Uterus (tissue), 4 donors: Measurements from ENCODE around the gene GRIP1. TPM values are rescaled to one million over a fixed set of nuclear protein-coding genes. Genes with fewer than 3 reads are reported as not detected.

Source experiments
- DNase-seq, 2 donors: peaks; one replicate each; pipeline ENCODE4 v3.0.0-alpha.2; 2019 to 2020
- H3K27ac ChIP-seq, 2 donors: fragments of 200-600 bp; sonication (generic); 1 replicate in 1 of 2; 2 replicates in 1 of 2; pipeline ENCODE4 v1.5.1; 2016 to 2018
- H3K27me3 ChIP-seq, 2 donors: fragments of 200-600 bp; sonication (generic); one replicate each; pipeline ENCODE4 v1.5.1; 2018 to 2019; ENCODE audit warnings: control low read depth in 1 of 2
- H3K36me3 ChIP-seq, 2 donors: fragments of 200-600 bp; sonication (generic); one replicate each; pipeline ENCODE4 v1.5.1; 2019; ENCODE audit warnings: control low read depth in 1 of 2
- H3K4me1 ChIP-seq, 2 donors: fragments of 200-600 bp; sonication (generic); one replicate each; pipeline ENCODE4 v1.5.1; 2018 to 2019; ENCODE audit warnings: control low read depth in 1 of 2
- H3K4me3 ChIP-seq, 2 donors: fragments of 200-600 bp; sonication (generic); 1 replicate in 1 of 2; 2 replicates in 1 of 2; pipeline ENCODE4 v1.5.1; 2018 to 2019; ENCODE audit warnings: mild to moderate bottlenecking in 1 of 2
- H3K9me3 ChIP-seq, 2 donors: fragments of 200-600 bp; sonication (generic); one replicate each; pipeline ENCODE4 v1.5.1; 2019; ENCODE audit warnings: control low read depth in 1 of 2
- POLR2A ChIP-seq, 2 donors: fragments of 450-650 bp; IDR thresholded peaks; one replicate each; pipeline ENCODE4 v1.6.1; 2016; ENCODE audit warnings: antibody characterized with exemption in 2 of 2, mild to moderate bottlenecking in 1 of 2, moderate library complexity in 1 of 2
- intact Hi-C: fragments of 100-400 bp; cut with DNase I; formaldehyde crosslinking; loops from one replicate; pipeline ENCODE4 v1.15.1; 2023; ENCODE audit warnings: low total_unique reads
- total RNA-seq, 4 donors: library from RNA; depleted of rRNA in 3 of 4; stranded (reverse); fragments of >200 nt in 3 of 4; gene quantifications; one replicate each; pipeline versions ENCODE4 v1.1.0 to v1.2.4, GENCODE V29; 2014 to 2023
- TF ChIP-seq, protein P1 (sequence below), 4 experiments: fragments of 200-600 bp in 2 of 4; fragments of 450-650 bp in 2 of 4; sonication (generic) in 2 of 4; IDR thresholded peaks; one replicate each; pipeline ENCODE4 v1.5.1; 2016 to 2019; ENCODE audit warnings: antibody characterized with exemption in 4 of 4, mild to moderate bottlenecking in 2 of 4, moderate library complexity in 1 of 4
- donor health status: DM: yes; HTN: yes; CAD: no.

GRIP1 gene
- total RNA-seq, 4 donors from 2014 or later, result 6.4 to 74.8 (median 19.2) TPM; not detected in 1

DNA sequence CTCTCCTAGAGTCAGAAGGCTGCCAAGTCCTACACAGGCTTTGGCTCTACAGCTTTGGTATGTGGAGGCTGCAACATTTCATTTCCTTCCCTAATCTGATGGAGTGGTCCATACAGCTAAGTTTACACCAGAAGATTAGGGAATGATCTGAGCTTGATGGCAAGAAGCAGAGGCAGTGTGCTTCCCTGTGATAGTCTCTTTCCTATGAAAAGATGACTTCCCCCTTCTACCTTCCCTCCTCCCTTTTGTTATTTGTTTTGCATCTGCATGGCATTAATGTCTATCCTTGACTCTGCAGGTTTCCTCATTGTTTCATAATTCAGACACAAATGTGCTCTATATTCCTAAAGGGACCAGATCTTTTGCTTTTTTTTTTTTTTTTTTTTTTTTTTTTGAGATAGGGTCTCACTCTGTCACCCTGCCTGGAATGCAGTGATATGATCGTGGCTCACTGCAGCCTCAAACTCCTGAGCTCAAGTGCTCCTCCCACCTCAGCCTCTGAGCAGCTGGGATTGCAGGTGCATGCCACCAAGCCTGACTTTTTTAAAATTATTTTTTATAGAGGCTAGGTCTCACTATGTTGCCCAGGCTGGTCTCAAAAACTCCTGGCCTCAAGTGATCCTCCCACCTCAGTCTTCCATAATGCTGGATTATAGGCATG is 76.3 kb downstream of the GRIP1 start:
- H3K27ac ChIP-seq, result no peak overlapping the region
- H3K27me3 ChIP-seq, result no peaks in the 10 kb centered on the region
- H3K4me3 ChIP-seq, result no peak overlapping the region
- TF ChIP-seq, protein P1, sequence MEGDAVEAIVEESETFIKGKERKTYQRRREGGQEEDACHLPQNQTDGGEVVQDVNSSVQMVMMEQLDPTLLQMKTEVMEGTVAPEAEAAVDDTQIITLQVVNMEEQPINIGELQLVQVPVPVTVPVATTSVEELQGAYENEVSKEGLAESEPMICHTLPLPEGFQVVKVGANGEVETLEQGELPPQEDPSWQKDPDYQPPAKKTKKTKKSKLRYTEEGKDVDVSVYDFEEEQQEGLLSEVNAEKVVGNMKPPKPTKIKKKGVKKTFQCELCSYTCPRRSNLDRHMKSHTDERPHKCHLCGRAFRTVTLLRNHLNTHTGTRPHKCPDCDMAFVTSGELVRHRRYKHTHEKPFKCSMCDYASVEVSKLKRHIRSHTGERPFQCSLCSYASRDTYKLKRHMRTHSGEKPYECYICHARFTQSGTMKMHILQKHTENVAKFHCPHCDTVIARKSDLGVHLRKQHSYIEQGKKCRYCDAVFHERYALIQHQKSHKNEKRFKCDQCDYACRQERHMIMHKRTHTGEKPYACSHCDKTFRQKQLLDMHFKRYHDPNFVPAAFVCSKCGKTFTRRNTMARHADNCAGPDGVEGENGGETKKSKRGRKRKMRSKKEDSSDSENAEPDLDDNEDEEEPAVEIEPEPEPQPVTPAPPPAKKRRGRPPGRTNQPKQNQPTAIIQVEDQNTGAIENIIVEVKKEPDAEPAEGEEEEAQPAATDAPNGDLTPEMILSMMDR (IDR thresholded peaks at IDR 0.05), result no peak
- no peak for TF ChIP-seq POLR2A (IDR thresholded peaks at IDR 0.05)
- intact Hi-C loops, result no loop called here
- H3K36me3 ChIP-seq, result no peaks in the 10 kb centered on the region
- H3K9me3 ChIP-seq, result no peaks in the 10 kb centered on the region
- H3K4me1 ChIP-seq, result no peaks in the 10 kb centered on the region
- no peak for DNase-seq

DNA sequence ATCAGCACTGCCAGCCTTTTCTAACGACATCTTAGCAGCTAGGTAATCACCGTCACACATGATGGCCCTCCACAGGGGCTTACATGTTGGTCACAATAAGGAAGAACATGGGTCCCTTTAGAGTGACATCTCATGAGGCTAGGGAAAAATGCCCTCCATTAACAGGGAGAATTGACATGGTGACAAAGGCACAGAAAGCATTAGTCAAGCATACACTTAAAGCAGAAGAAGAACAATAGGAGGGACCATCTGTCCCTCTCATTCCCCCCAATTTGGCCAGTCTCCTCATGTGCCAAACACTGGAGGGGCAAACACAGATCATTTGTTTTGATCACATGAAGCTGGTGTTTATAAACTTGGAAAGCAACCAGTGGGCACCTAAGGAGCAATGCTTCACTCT is 78.0 kb downstream of the GRIP1 start:
- DNase-seq, result no peak
- no peaks in the 10 kb centered on the region for H3K27me3 ChIP-seq
- no peak overlapping the region for H3K4me3 ChIP-seq
- H3K36me3 ChIP-seq, result no peaks in the 10 kb centered on the region
- intact Hi-C loops, result no loop called here
- no peak for TF ChIP-seq POLR2A (IDR thresholded peaks at IDR 0.05)
- TF ChIP-seq, protein P1 (IDR thresholded peaks at IDR 0.05), result no peak
- no peaks in the 10 kb centered on the region for H3K9me3 ChIP-seq
- H3K27ac ChIP-seq, result no peak overlapping the region
- H3K4me1 ChIP-seq, result no peaks in the 10 kb centered on the region

DNA sequence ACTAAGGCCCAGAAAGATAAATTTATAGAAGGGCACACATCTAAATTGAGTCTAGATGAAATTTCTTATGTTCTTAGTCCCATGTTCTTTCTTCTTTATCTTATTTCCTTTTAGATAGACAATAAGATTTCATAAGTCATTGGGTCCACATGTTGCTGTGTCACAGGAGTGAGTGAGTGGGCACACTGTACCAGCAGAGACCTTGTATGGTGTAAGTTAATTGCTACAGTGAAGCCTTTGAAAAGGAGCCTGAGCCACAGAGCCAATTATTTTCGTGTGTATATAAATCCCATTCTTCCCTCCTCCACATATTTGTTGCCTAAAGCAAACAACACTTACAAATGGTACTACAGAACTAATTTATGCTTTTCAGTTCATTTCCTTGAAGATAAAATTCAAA is 79.1 kb downstream of the GRIP1 start:
- TF ChIP-seq POLR2A (IDR thresholded peaks at IDR 0.05), result no peak
- TF ChIP-seq, protein P1 (IDR thresholded peaks at IDR 0.05), result no peak
- intact Hi-C loops, result no loop called here
- Histone ChIP-seq H3K4me3 (no peak overlapping the region), H3K36me3 (no peaks in the 10 kb centered on the region), H3K27ac (no peak overlapping the region), H3K4me1 (no peaks in the 10 kb centered on the region), H3K9me3 (no peaks in the 10 kb centered on the region), H3K27me3 (no peaks in the 10 kb centered on the region)
- no peak for DNase-seq

DNA sequence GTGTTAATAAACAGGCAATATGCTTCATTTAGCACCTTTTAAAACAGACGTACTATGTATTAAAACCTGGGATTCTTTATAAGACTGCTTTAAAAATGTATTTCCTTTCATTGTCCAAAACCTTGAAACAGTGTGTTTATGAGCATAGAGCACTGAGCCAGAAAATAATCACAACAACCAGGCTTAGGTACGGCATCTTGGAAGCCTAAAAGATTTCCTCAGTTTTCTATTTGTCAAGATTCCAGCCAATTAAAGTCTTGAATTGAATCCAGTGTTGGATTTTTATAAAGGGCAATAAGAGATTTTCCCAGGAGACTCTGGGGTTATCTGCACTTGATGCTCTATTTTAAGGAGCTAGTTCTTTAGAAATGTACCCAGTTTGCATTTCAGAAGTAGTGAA is 80.3 kb downstream of the GRIP1 start:
- TF ChIP-seq, protein P1 (IDR thresholded peaks at IDR 0.05), result no peak
- TF ChIP-seq POLR2A (IDR thresholded peaks at IDR 0.05), result no peak
- no peaks in the 10 kb centered on the region for H3K27me3 ChIP-seq
- H3K4me1 ChIP-seq, result no peaks in the 10 kb centered on the region
- no peak for DNase-seq
- no peaks in the 10 kb centered on the region for H3K9me3 ChIP-seq
- no peak overlapping the region for H3K4me3 ChIP-seq
- H3K36me3 ChIP-seq, result no peaks in the 10 kb centered on the region
- no peak overlapping the region for H3K27ac ChIP-seq
- intact Hi-C loops, result no loop called here

DNA sequence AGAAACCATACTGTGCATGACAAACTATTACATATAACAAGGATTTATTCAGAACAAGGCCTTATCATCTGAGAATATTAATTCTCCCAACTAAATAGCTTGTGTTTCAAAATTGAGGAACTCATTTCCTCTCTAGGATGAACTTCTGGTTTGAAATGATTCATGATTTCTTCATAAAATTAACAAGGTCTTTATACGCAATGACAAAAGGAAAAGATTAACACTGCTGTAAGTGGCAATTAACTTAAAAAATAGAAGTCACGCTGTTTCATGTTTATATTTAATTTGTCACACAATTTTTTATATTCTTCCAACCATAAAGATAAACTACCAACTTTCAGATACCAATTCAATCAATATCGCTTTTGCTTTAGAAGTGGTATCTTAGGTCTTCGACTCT is 80.8 kb downstream of the GRIP1 start:
- intact Hi-C loops, result no loop called here
- Histone ChIP-seq H3K4me3 (no peak overlapping the region), H3K27me3 (no peaks in the 10 kb centered on the region), H3K9me3 (no peaks in the 10 kb centered on the region), H3K27ac (no peak overlapping the region), H3K4me1 (no peaks in the 10 kb centered on the region), H3K36me3 (no peaks in the 10 kb centered on the region)
- DNase-seq, result no peak
- TF ChIP-seq POLR2A (IDR thresholded peaks at IDR 0.05), result no peak
- TF ChIP-seq, protein P1 (IDR thresholded peaks at IDR 0.05), result no peak
